ENCODE data around the gene PRKN.
"Not testable (repeated sequence)": the region's sequence is repeated elsewhere in the genome, so short reads cannot be mapped to it uniquely, and the experiment has no call there.

The PRKN gene

GRCh38 chr6:162612613-162613012, 115.0 kb downstream of the PRKN start:
- no peak for DNase-seq

DNA sequence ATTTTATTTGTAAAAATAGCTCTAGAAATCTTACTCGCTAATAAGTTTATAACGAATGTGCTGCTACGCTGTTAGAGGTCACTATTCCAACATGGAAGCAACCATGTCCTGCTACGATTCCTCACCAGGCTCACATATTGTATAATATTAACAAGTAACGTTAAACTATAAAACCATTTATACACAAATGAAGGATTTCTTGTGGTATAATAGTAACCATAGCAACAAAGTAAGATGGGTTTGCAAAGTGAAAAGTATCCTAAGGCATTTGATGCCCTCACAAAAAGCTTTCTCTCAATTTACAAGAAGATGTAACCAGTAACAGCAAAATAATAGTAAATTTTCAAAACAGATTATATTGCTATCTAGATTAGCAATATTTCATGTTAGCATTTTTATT, 117.2 kb downstream of the PRKN start:
- DNase-seq, result no peak

DNA sequence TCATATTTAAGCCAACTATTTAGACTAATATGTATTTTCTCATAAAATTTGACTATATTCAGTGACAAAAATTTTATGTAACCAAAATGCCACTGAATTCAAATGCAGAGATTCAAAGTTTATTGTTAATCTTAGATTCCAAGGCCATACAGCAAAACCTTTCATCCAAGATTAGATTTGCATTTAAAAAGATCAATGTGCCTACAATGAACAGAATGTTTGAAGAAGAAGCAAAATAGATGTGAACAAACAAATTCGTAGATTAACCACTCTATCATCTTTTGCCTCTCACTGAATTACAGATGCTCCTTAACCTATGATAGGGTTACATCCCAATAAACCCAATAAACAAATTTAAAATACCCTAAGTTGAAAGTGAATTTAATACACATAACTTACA, 121.7 kb downstream of the PRKN start:
- DNase-seq, result no peak

DNA sequence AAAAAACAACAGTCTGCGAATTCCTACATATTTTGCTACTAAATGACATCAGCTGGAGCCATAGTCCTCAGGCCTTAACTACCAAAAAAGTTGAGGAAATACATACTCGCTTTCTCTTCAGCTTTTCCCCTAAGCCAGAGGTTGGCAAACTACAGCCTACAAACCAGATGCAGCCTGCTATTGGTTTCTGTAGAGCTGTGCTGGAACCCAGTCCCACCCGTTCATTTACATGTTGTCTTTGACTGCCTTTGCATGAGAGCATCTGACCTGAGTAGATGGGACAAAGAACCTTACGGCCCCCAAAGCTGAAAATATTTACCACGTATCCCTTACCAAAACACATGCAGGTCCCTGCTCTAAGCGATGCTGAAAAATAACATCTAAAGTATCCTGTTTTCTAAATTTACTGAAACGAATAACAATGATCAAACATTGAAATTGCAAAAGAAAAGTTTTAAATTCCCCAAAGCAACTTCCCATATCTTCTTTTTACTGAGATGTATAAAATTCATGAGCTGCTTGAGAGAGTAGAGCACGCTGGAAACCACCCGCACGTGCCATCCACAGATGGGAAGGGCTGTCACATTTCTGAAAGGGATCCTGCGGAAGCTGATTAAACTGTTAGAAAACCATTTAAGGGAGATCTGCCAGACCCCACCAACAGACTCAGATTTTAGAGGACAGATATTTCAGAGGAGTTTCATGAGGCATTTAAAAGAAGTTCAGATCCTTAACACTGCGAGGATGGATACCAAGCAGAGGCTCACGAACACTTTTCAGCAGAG, 124.1 kb downstream of the PRKN start:
- DNase-seq, result no peak

GRCh38 chr6:162602759-162603158, 124.8 kb downstream of the PRKN start:
- no peak for DNase-seq

GRCh38 chr6:162596676-162597075, 130.9 kb downstream of the PRKN start:
- DNase-seq, result no peak

- no peak for DNase-seq
Measured at GRCh38 chr6:162591517-162591916, 136.0 kb downstream of the PRKN start.

DNA sequence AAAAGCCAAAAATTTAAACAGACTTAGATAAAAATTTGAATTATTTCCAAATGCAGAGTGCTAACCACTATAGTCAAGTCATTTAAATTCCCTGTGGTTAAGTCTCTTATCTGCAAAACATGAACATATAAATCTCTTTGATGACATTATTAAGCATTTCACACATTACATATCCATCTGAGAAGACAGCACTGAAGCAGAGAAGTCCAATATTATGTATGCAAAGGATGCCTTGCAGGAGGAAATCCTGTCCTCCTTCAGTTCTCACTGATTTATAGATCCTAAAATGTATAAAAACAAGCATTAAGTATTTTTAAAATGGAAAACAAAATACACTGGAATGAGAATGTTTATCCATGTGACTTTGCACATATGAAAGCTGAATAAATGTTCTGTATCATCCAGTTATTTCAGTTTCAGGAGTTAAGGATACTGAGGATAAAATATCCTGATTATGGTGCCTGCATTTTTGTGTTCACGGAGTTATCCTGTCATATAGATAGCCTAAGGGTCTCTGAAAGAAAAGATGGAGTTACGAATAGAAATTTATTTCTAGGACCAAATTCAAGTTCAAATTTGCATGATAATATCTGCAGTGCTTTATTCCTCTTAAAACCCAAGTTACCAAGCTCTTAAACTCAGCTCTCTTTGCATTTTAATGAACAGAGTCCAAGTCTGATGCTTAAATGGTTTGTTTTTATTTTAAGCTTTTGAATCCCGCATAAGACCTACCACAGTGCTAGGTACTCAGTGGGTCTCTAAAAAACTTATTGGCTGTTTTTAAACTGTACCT, 145.4 kb downstream of the PRKN start:
- DNase-seq, result no peak

- no peak for DNase-seq
Measured at GRCh38 chr6:162580619-162581018, 146.9 kb downstream of the PRKN start.

DNA sequence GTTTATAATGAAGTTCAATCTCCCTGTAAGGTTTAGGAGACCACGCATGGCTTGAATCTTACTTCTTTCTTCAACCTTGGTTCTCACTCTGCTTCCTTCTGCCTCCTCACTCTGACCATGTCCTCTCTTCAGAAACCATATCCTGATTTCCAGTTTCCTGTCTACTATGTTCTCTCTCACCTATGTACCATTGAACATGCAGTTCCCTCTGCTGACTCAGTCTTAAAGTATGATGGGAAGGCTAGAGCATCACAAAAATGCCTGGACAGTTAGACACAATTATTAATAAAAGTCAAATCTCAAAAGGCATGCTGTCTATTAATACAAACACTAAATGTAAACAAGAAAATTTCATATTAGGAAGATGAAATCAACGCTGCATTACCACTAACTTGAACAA, 151.6 kb downstream of the PRKN start:
- DNase-seq, result no peak

GRCh38 chr6:162572240-162572639, 155.3 kb downstream of the PRKN start:
- no peak for DNase-seq

DNA sequence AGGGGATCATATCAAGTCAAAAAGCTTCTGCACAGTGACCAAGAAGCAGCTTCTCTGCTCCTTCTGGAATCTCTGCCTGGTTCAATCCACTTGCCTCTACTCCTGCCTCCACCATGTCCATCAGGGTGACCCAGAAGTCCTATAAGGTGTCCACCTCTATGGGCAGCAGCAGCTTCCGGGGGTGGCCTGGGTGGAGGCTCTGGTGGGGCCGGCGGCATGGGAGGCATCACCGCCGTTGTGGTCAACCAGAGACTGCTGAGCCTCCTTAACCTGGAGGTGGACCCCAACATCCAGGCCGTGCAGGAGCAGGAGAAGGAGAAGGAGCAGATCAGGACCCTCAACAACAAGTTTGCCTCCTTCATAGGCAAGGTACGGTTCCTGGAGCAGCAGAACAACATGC, 159.3 kb downstream of the PRKN start:
- no peak for DNase-seq

- DNase-seq, result no peak
Measured at GRCh38 chr6:162562041-162562440, 165.5 kb downstream of the PRKN start.

DNA sequence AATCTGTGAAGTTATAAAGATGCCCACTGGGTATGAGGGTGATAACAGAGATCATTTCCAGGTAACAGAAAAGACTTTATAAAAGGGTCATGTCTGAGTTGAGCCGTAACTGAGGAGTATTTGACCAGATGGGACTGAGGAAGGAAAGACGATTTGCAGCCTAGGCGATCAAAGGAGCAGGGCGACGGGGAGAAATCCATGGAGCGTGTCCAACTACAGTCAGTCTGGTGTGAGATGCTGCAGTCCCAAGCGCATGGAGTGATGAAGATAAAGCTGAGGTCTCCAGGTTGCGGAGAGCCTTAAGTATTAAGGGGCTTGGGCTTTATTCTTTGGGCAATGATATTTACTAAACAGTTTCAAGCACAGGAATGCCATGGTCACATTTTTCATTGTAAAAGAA, 166.7 kb downstream of the PRKN start:
- no peak for DNase-seq

DNA sequence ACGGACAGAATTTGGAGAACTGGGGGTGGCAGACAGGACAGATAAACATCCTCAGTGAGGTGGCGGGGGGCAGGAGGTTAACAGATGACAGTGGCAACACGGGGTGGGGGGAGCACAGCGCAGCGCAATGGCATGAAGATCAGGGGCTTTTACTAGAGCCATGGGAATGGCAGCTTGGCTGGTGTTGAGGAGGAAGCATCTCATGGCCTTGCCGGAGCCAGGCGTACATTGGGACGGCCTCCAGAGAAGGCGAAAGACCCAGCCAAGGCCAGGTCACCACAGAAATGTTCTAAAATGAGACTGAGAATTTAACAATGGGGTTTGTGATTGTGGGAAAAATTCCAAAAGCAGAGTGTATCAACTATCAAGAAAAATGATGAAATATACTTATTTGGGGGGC, 173.0 kb downstream of the PRKN start:
- DNase-seq, result no peak

DNA sequence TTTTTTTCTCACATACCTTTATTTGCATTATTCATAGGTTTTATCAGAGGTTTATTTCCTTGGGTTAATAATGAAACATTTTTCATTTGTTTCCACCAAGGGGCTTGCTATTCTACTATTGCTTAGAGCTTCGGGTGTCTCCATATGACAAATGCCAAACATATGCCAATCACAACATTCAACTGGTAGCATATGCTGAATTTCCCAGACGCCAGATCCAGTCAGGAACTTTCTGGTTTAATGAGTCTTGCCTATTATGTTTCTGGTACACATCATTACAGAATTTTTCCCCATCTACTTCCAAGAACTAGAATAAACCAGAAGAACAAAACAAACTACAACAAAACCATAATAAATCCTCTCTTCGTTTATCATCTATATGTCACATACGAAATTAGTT, 180.7 kb downstream of the PRKN start:
- DNase-seq, result no peak

GRCh38 chr6:162543221-162543620, 184.3 kb downstream of the PRKN start:
- no peak for DNase-seq

DNA sequence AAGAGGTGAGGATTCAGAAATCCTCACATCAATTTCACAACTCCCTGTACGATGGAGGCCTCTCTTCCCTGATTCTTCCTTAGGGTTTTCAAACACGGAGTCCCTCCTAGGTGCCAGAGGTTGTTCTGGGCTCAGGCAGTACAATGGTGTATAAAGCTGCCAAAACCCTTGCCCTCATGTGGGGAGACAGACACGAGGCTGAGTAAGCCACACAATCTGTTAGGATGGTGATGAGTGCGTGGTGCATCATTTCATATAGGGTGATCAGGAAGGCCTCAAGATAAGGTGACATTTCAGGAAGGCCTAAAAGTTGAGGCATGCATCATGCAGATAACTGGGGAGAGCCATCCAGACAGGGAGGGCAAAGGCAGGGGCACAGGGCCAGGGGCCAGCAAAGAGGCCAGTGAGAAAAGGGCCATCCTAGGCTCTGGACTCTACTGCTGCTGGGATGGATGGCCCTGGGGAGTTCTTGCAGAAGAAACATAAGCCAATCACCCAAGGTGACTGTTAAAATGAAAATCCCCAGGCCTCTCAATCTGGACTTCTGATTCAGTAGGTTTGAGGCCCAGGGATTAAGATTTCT, 186.5 kb downstream of the PRKN start:
- DNase-seq, result no peak

- DNase-seq, result no peak
Measured at GRCh38 chr6:162539321-162539720, 188.2 kb downstream of the PRKN start.

- no peak for DNase-seq
Measured at GRCh38 chr6:162538643-162539064, 188.9 kb downstream of the PRKN start.

- DNase-seq, result no peak
Measured at GRCh38 chr6:162533009-162533400, 194.6 kb downstream of the PRKN start.

- no peak for DNase-seq
Measured at GRCh38 chr6:162532283-162533008, 195.1 kb downstream of the PRKN start.

GRCh38 chr6:162531391-162531790, 196.2 kb downstream of the PRKN start:
- not testable (repeated sequence) for DNase-seq

Data from effector CD4-positive, alpha-beta T cell (primary cell).